Measurements from ENCODE around the gene ABCF2. TPM values are rescaled to one million over a fixed set of nuclear protein-coding genes. Genes with fewer than 3 reads are reported as not detected.

Gene ABCF2
- total RNA-seq, 1 experiment from 2014 or later = 69.0 TPM

DNA sequence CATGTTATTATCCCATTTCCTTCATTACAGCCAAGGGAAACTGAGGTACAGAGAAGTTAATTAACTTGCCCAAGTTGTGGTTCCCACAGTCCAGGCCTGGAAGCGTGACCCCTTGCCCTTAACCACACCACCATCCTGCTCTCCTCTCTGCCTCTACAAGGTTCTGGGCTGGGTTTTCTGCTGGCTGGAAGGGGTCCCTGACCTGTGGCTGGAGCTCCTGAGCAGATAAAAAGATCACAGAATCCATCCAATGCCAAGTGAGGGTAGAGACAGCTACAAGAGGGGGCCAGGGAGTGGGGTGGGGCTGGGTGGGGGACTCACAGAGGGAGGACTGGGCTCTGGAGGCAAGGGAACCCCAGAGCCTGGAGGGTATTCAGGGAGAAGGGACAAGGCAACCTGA is 49.7 kb downstream of the ABCF2 start:
- Histone ChIP-seq H3K4me3 (ENCODE audit: low read depth, low read length, poor library complexity, severe bottlenecking) (no peak overlapping the region), H3K27ac (ENCODE audit: low read depth, low read length, poor library complexity, severe bottlenecking) (no peak overlapping the region), H3K9me3 (ENCODE audit: low read depth, low read length, poor library complexity, severe bottlenecking) (no peaks in the 10 kb centered on the region), H3K36me3 (ENCODE audit: insufficient read depth, low read length, poor library complexity, severe bottlenecking) (no peaks in the 10 kb centered on the region), H3K4me1 (ENCODE audit: insufficient read depth, low read length, poor library complexity, severe bottlenecking) (no peaks in the 10 kb centered on the region), H3K27me3 (replicated peaks; ENCODE audit: insufficient read depth, low read depth, low read length, poor library complexity) (no peaks in the 10 kb centered on the region)
- no TSS peak for BruUV-seq (replicated peaks)
- ChIA-PET POLR2A (ENCODE audit: low non-redundant PET) (no interaction called here), CTCF (no interaction called here)
- TF ChIP-seq EZH2 (IDR thresholded peaks at IDR 0.05; ENCODE audit: borderline replicate concordance, low read depth, low read length, poor library complexity, severe bottlenecking) = no peak
- TF ChIP-seq, protein P1, sequence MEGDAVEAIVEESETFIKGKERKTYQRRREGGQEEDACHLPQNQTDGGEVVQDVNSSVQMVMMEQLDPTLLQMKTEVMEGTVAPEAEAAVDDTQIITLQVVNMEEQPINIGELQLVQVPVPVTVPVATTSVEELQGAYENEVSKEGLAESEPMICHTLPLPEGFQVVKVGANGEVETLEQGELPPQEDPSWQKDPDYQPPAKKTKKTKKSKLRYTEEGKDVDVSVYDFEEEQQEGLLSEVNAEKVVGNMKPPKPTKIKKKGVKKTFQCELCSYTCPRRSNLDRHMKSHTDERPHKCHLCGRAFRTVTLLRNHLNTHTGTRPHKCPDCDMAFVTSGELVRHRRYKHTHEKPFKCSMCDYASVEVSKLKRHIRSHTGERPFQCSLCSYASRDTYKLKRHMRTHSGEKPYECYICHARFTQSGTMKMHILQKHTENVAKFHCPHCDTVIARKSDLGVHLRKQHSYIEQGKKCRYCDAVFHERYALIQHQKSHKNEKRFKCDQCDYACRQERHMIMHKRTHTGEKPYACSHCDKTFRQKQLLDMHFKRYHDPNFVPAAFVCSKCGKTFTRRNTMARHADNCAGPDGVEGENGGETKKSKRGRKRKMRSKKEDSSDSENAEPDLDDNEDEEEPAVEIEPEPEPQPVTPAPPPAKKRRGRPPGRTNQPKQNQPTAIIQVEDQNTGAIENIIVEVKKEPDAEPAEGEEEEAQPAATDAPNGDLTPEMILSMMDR (conservative IDR thresholded peaks at IDR 0.05; ENCODE audit: low read depth, low read length) = no peak
- intact Hi-C loops (cut with micrococcal nuclease; ENCODE audit: unreplicated experiment) = no loop called here
- DNase-seq (ENCODE audit: low spot score) = no peak

DNA sequence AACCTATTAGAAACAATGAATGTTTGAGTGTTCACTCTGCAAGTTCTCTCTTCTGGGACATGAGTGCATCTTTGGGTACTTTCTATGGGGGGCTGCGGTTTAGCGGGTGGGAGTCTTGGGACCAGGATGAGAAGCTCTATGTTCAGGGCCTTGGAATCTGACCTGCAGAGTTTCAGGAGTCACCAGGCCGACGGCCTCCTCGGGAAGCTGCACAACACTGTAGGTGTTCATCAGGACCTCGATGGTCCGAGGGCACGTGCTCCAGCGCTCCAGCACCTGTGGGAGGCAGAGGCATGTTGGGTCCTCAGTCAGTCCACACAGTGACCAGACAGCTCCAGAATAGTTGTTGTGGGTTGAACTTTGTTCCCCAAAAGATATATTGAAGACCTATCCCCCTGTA is 50.6 kb downstream of the ABCF2 start:
- H3K36me3 ChIP-seq (ENCODE audit: insufficient read depth, low read length, poor library complexity, severe bottlenecking) = no peaks in the 10 kb centered on the region
- no peaks in the 10 kb centered on the region for H3K4me1 ChIP-seq (ENCODE audit: insufficient read depth, low read length, poor library complexity, severe bottlenecking)
- intact Hi-C loops (cut with micrococcal nuclease; ENCODE audit: unreplicated experiment) = no loop called here
- H3K27me3 ChIP-seq (replicated peaks; ENCODE audit: insufficient read depth, low read depth, low read length, poor library complexity) = no peaks in the 10 kb centered on the region
- DNase-seq (ENCODE audit: low spot score) = no peak
- no peak overlapping the region for H3K4me3 ChIP-seq (ENCODE audit: low read depth, low read length, poor library complexity, severe bottlenecking)
- no peaks in the 10 kb centered on the region for H3K9me3 ChIP-seq (ENCODE audit: low read depth, low read length, poor library complexity, severe bottlenecking)
- TF ChIP-seq EZH2 (IDR thresholded peaks at IDR 0.05; ENCODE audit: borderline replicate concordance, low read depth, low read length, poor library complexity, severe bottlenecking) = no peak
- TF ChIP-seq, protein P1 (conservative IDR thresholded peaks at IDR 0.05; ENCODE audit: low read depth, low read length) = no peak
- BruUV-seq (replicated peaks) = no TSS peak
- ChIA-PET POLR2A (ENCODE audit: low non-redundant PET) (no interaction called here), CTCF (no interaction called here)
- H3K27ac ChIP-seq (ENCODE audit: low read depth, low read length, poor library complexity, severe bottlenecking) = no peak overlapping the region

DNA sequence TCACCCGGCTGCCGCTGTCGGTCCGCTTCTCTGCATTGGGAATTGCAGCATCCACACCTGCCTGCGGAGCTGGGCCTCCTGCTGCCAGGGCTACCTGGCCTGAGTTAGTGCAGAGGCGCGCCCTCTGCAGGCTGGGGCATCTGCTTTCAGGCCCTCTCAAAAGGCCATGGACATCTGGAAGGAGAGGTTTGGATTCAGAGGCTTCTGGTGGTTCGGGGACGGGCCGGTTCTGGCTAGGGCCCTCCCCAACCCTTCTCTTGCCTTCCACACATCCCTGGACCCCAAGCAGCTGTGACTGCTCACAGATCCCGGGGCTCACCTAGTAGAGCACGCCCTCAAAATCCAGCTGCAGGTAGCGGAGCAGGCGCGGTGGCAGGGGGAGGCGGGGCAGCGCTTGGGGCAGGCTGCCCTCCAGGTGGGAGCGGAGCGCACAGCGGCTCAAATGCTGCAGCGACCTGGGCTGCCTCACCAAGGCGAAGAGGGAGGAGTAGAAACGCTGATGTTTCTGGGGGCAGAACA is 51.2 kb downstream of the ABCF2 start:
- BruUV-seq (replicated peaks) = no TSS peak
- ChIA-PET POLR2A (ENCODE audit: low non-redundant PET) (no interaction called here), CTCF (no interaction called here)
- no peak overlapping the region for H3K4me3 ChIP-seq (ENCODE audit: low read depth, low read length, poor library complexity, severe bottlenecking)
- no peaks in the 10 kb centered on the region for H3K36me3 ChIP-seq (ENCODE audit: insufficient read depth, low read length, poor library complexity, severe bottlenecking)
- H3K27ac ChIP-seq (ENCODE audit: low read depth, low read length, poor library complexity, severe bottlenecking) = no peak overlapping the region
- intact Hi-C loops (cut with micrococcal nuclease; ENCODE audit: unreplicated experiment) = no loop called here
- no peaks in the 10 kb centered on the region for H3K4me1 ChIP-seq (ENCODE audit: insufficient read depth, low read length, poor library complexity, severe bottlenecking)
- no peaks in the 10 kb centered on the region for H3K27me3 ChIP-seq (replicated peaks; ENCODE audit: insufficient read depth, low read depth, low read length, poor library complexity)
- H3K9me3 ChIP-seq (ENCODE audit: low read depth, low read length, poor library complexity, severe bottlenecking) = no peaks in the 10 kb centered on the region
- no peak for TF ChIP-seq EZH2 (IDR thresholded peaks at IDR 0.05; ENCODE audit: borderline replicate concordance, low read depth, low read length, poor library complexity, severe bottlenecking)
- DNase-seq (ENCODE audit: low spot score) = no peak

All from A673 (cell line).